MCF 10A (cell line): ENCODE measurements around the gene ADNP2. TPM values are rescaled to one million over a fixed set of nuclear protein-coding genes. Genes with fewer than 3 reads are reported as not detected.

Source experiments
- BruUV-seq: library from RNA; stranded (reverse); fragments of 400-500 nt; replicated peaks from 2 replicates; lab custom pipeline; 2021; lab: Mats Ljungman, UMichigan
- CTCF ChIA-PET: fragments of 300-600 bp; sonication (Branson Sonifier 250); formaldehyde crosslinking; extraction: SDS; loops from one replicate; lab custom pipeline; 2021; ENCODE audit warnings: antibody characterized with exemption, inconsistent platforms; lab: Yijun Ruan, JAX
- POLR2A ChIA-PET: fragments of 300-600, 350-650 bp; sonication (Branson Sonifier 250); formaldehyde crosslinking; extraction: SDS; loops from one replicate; lab custom pipeline; 2020; ENCODE audit warnings: antibody characterized with exemption, inconsistent platforms; lab: Yijun Ruan, JAX
- DNase-seq: peaks from one replicate; pipeline ENCODE4 v3.0.0-alpha.2; 2018; ENCODE audit not compliant: unreplicated experiment
- H3K27ac Mint-ChIP-seq: one replicate; pipeline ENCODE4 v1.8.0; 2022; ENCODE audit warnings: mild to moderate bottlenecking, low read depth, mixed read lengths; ENCODE audit not compliant: unreplicated experiment
- H3K27me3 Mint-ChIP-seq: one replicate; pipeline ENCODE4 v1.8.0; 2022; ENCODE audit warnings: mixed read lengths; ENCODE audit not compliant: insufficient read depth, unreplicated experiment
- H3K36me3 Mint-ChIP-seq: one replicate; pipeline ENCODE4 v1.8.0; 2022; ENCODE audit warnings: mild to moderate bottlenecking, moderate library complexity, mixed read lengths; ENCODE audit not compliant: insufficient read depth, unreplicated experiment
- H3K4me1 Mint-ChIP-seq: one replicate; pipeline ENCODE4 v1.8.0; 2022; ENCODE audit warnings: mixed read lengths; ENCODE audit not compliant: insufficient read depth, unreplicated experiment
- H3K4me3 Mint-ChIP-seq: one replicate; pipeline ENCODE4 v1.8.0; 2022; ENCODE audit warnings: mild to moderate bottlenecking, moderate library complexity, mixed read lengths; ENCODE audit not compliant: unreplicated experiment
- H3K9me3 Mint-ChIP-seq: one replicate; pipeline ENCODE4 v1.8.0; 2022; ENCODE audit warnings: mixed read lengths; ENCODE audit not compliant: unreplicated experiment
- CTCF ChIP-seq: fragments of 200-600 bp; IDR thresholded peaks from one replicate; pipeline ENCODE4 v1.8.0; 2022; ENCODE audit warnings: antibody characterized with exemption, mild to moderate bottlenecking; ENCODE audit not compliant: unreplicated experiment
- intact Hi-C: fragments of 100-400 bp; cut with micrococcal nuclease; formaldehyde crosslinking; loops from 2 replicates; pipeline ENCODE4 v1.14.1; 2022
- total RNA-seq: library from RNA; stranded (reverse); gene quantifications from 2 replicates; pipeline ENCODE4 v1.2.3, GENCODE V29; 2022

Gene ADNP2
- total RNA-seq, 1 experiment from 2014 or later: 19.6 TPM

GRCh38 chr18:80077873-80078272, 31.2 kb upstream of the ADNP2 start:
- Mint-ChIP-seq H3K27me3 (peaks cover 12% of the 10 kb centered on the region), H3K9me3 (no peaks in the 10 kb centered on the region), H3K27ac (no peak overlapping the region), H3K4me3 (no peak overlapping the region), H3K36me3 (peaks cover 12% of the 10 kb centered on the region), H3K4me1 (no peaks in the 10 kb centered on the region)
- ChIA-PET POLR2A (no interaction called here), CTCF (no interaction called here)
- intact Hi-C loops: no loop called here
- no peak for TF ChIP-seq CTCF
- no TSS peak for BruUV-seq
- no peak for DNase-seq

- TF ChIP-seq CTCF: no peak
- DNase-seq: no peak
- H3K9me3 Mint-ChIP-seq: peaks cover 33% of the 10 kb centered on the region
- intact Hi-C loops: no loop called here
- no peak overlapping the region for H3K4me3 Mint-ChIP-seq
- H3K27me3 Mint-ChIP-seq: no peaks in the 10 kb centered on the region
- CTCF ChIA-PET: no interaction called here
- no peaks in the 10 kb centered on the region for H3K4me1 Mint-ChIP-seq
- no TSS peak for BruUV-seq
- no peak overlapping the region for H3K27ac Mint-ChIP-seq
- POLR2A ChIA-PET: no interaction called here
- no peaks in the 10 kb centered on the region for H3K36me3 Mint-ChIP-seq
Observed at GRCh38 chr18:80086281-80086680, 22.8 kb upstream of the ADNP2 start.

- Mint-ChIP-seq H3K4me1 (no peaks in the 10 kb centered on the region), H3K9me3 (peaks cover 38% of the 10 kb centered on the region), H3K4me3 (no peak overlapping the region), H3K27me3 (no peaks in the 10 kb centered on the region), H3K27ac (no peak overlapping the region), H3K36me3 (no peaks in the 10 kb centered on the region)
- POLR2A ChIA-PET: interaction anchor here (0.6 to 0.9 kb wide), 2 partner anchors 21 to 62 kb away, joined by 3 read pairs; partner anchors contain the start of gene ADNP2
- TF ChIP-seq CTCF: no peak
- intact Hi-C loops: no loop called here
- CTCF ChIA-PET: interaction anchor here (0.6 kb wide), 1 partner anchor 59 kb away, joined by 3 read pairs; no protein-coding TSS in a partner anchor
- no peak for DNase-seq
- BruUV-seq: no TSS peak
Observed at GRCh38 chr18:80088036-80088435, 21.0 kb upstream of the ADNP2 start.

GRCh38 chr18:80088823-80089222, 20.2 kb upstream of the ADNP2 start:
- H3K36me3 Mint-ChIP-seq: no peaks in the 10 kb centered on the region
- no peak for DNase-seq
- no peaks in the 10 kb centered on the region for H3K27me3 Mint-ChIP-seq
- no peaks in the 10 kb centered on the region for H3K4me1 Mint-ChIP-seq
- H3K27ac Mint-ChIP-seq: no peak overlapping the region
- POLR2A ChIA-PET: no interaction called here
- H3K4me3 Mint-ChIP-seq: no peak overlapping the region
- peaks cover 38% of the 10 kb centered on the region for H3K9me3 Mint-ChIP-seq
- CTCF ChIA-PET: interaction anchor here (0.6 to 0.7 kb wide), 2 partner anchors 55 to 119 kb away, joined by 3 read pairs; no protein-coding TSS in a partner anchor
- intact Hi-C loops: no loop called here
- TF ChIP-seq CTCF: no peak
- BruUV-seq: no TSS peak
